IMR-90 (cell line): ENCODE measurements around the gene DAD1. TPM values are rescaled to one million over a fixed set of nuclear protein-coding genes. Genes with fewer than 3 reads are reported as not detected.

Source experiments
- ATAC-seq: fragments of 200-7000 bp; cut with Tn5 transposase; 2 replicates; pipeline ENCODE4 v1.9.1; 2020; ENCODE audit warnings: low read depth, mild to moderate bottlenecking, moderate library complexity
- BruUV-seq: library from RNA; stranded (reverse); fragments of 400-500 nt; replicated peaks from 2 replicates; lab custom pipeline; 2021; lab: Mats Ljungman, UMichigan
- CTCF ChIA-PET: fragments of 300-600 bp; formaldehyde crosslinking; extraction: SDS; loops from one replicate; lab custom pipeline; 2021; ENCODE audit warnings: antibody characterized with exemption; lab: Yijun Ruan, JAX
- POLR2A ChIA-PET: fragments of 300-600 bp; sonication (Branson Sonifier 250); formaldehyde crosslinking; loops from one replicate; lab custom pipeline; 2022; ENCODE audit warnings: antibody characterized with exemption; ENCODE audit not compliant: unreplicated experiment; lab: Charles Lee
- DNase-seq: peaks from one replicate; pipeline ENCODE4 v3.0.0; 2013
- H2AFZ ChIP-seq: replicated peaks from 2 replicates; pipeline ENCODE3; 2013; ENCODE audit warnings: low read length, mild to moderate bottlenecking; ENCODE audit not compliant: poor library complexity
- H2AK5ac ChIP-seq: 2 replicates; pipeline ENCODE4 v1.6.1; 2013; ENCODE audit warnings: low read depth, low read length, inconsistent platforms
- H2AK9ac ChIP-seq: replicated peaks from 2 replicates; pipeline ENCODE3; 2013; ENCODE audit warnings: mild to moderate bottlenecking, low read depth, low read length, moderate library complexity; ENCODE audit not compliant: poor library complexity
- H2BK120ac ChIP-seq: 2 replicates; pipeline ENCODE4 v1.6.1; 2013; ENCODE audit warnings: low read depth, low read length, inconsistent platforms
- H2BK15ac ChIP-seq: 3 replicates; pipeline ENCODE4 v1.6.1; 2013; ENCODE audit warnings: low read depth, low read length, inconsistent platforms
- H2BK20ac ChIP-seq: 2 replicates; pipeline ENCODE4 v1.6.1; 2013; ENCODE audit warnings: low read depth, mild to moderate bottlenecking, inconsistent platforms, low read length, moderate library complexity
- H2BK5ac ChIP-seq: 2 replicates; pipeline ENCODE4 v1.6.1; 2013; ENCODE audit warnings: mild to moderate bottlenecking, low read depth, low read length, inconsistent platforms; ENCODE audit not compliant: poor library complexity, severe bottlenecking
- H3K14ac ChIP-seq: replicated peaks from 2 replicates; pipeline ENCODE4 v1.6.1; 2013; ENCODE audit warnings: low read depth, low read length, inconsistent platforms
- H3K18ac ChIP-seq: 2 replicates; pipeline ENCODE4 v1.6.1; 2013; ENCODE audit warnings: low read depth, low read length, control low read depth
- H3K23ac ChIP-seq: 2 replicates; pipeline ENCODE4 v1.6.1; 2013; ENCODE audit warnings: low read depth, low read length, inconsistent platforms
- H3K27ac ChIP-seq: 2 replicates; pipeline ENCODE4 v1.5.1; 2013; ENCODE audit warnings: mild to moderate bottlenecking, control low read depth, low read length; ENCODE audit not compliant: insufficient read depth
- H3K27me3 ChIP-seq: 2 replicates; pipeline ENCODE4 v1.6.1; 2013; ENCODE audit warnings: low read length; ENCODE audit not compliant: control insufficient read depth, insufficient read depth
- H3K36me3 ChIP-seq: 2 replicates; pipeline ENCODE4 v1.6.1; 2013; ENCODE audit warnings: low read length, mixed read lengths; ENCODE audit not compliant: control insufficient read depth, insufficient read depth
- H3K4ac ChIP-seq: 2 replicates; pipeline ENCODE4 v1.6.1; 2013; ENCODE audit warnings: low read depth, low read length, inconsistent platforms
- H3K4me1 ChIP-seq: 2 replicates; pipeline ENCODE4 v1.6.1; 2013; ENCODE audit warnings: low read length, mixed read lengths; ENCODE audit not compliant: control insufficient read depth, insufficient read depth
- H3K4me2 ChIP-seq: 2 replicates; pipeline ENCODE4 v1.6.1; 2013; ENCODE audit warnings: low read depth, mild to moderate bottlenecking, control low read depth, low read length, moderate library complexity
- H3K4me3 ChIP-seq: 2 replicates; pipeline ENCODE4 v1.5.1; 2013; ENCODE audit warnings: low read depth, mild to moderate bottlenecking, control low read depth, low read length, moderate library complexity; ENCODE audit not compliant: insufficient read depth
- H3K56ac ChIP-seq: 2 replicates; pipeline ENCODE4 v1.6.1; 2013; ENCODE audit warnings: low read length, inconsistent platforms; ENCODE audit not compliant: insufficient read depth; ENCODE audit errors: extremely low read depth
- H3K79me1 ChIP-seq, 2 experiments: 2 replicates each; pipeline ENCODE4 v1.6.1; 2013; ENCODE audit warnings: low read length in 2 of 2, inconsistent platforms in 1 of 2, low read depth in 1 of 2
- H3K9ac ChIP-seq: 2 replicates; pipeline ENCODE4 v1.6.1; 2013; ENCODE audit warnings: low read depth, low read length, control low read depth
- H3K9me1 ChIP-seq: 2 replicates; pipeline ENCODE4 v1.6.1; 2013; ENCODE audit warnings: low read length, inconsistent platforms; ENCODE audit not compliant: insufficient read depth
- H3K9me3 ChIP-seq: 2 replicates; pipeline ENCODE4 v1.6.1; 2013; ENCODE audit warnings: low read length; ENCODE audit not compliant: control insufficient read depth, insufficient read depth
- H4K20me1 ChIP-seq: 2 replicates; pipeline ENCODE4 v1.6.1; 2013; ENCODE audit warnings: low read length, inconsistent platforms; ENCODE audit not compliant: insufficient read depth
- H4K5ac ChIP-seq: 2 replicates; pipeline ENCODE4 v1.6.1; 2013; ENCODE audit warnings: mild to moderate bottlenecking, low read depth, low read length, control low read depth
- H4K8ac ChIP-seq, 2 experiments: 2 replicates each; pipeline ENCODE4 v1.6.1; 2013; ENCODE audit warnings: low read depth in 2 of 2, low read length in 2 of 2, control low read depth in 1 of 2, inconsistent platforms in 1 of 2
- H4K91ac ChIP-seq: 2 replicates; pipeline ENCODE4 v1.6.1; 2013; ENCODE audit warnings: low read depth, low read length, inconsistent platforms; ENCODE audit not compliant: insufficient read depth
- BHLHE40 ChIP-seq: fragments of 150-350 bp; IDR thresholded peaks from 2 replicates; pipeline ENCODE4 v1.6.1; 2016; ENCODE audit warnings: mild to moderate bottlenecking, low read depth, low read length
- CEBPB ChIP-seq: IDR thresholded peaks from 2 replicates; pipeline ENCODE4 v1.6.1; 2012; ENCODE audit warnings: low read depth, low read length, improper control_type of control experiment
- CHD1 ChIP-seq: IDR thresholded peaks from 2 replicates; pipeline ENCODE4 v1.6.1; 2012; ENCODE audit warnings: low read depth, low read length, improper control_type of control experiment
- FOS ChIP-seq: fragments of 150-350 bp; IDR thresholded peaks from 2 replicates; pipeline ENCODE4 v1.6.1; 2016; ENCODE audit warnings: low read depth, low read length
- MAFK ChIP-seq: IDR thresholded peaks from 2 replicates; pipeline ENCODE4 v1.6.1; 2012; ENCODE audit warnings: low read depth, low read length, improper control_type of control experiment
- MAZ ChIP-seq: IDR thresholded peaks from 2 replicates; pipeline ENCODE4 v1.6.1; 2012; ENCODE audit warnings: low read depth, mild to moderate bottlenecking, low read length, improper control_type of control experiment, moderate library complexity, borderline replicate concordance
- MXI1 ChIP-seq: IDR thresholded peaks from 2 replicates; pipeline ENCODE4 v1.6.1; 2012; ENCODE audit warnings: low read depth, mild to moderate bottlenecking, low read length, moderate library complexity, borderline replicate concordance
- NFE2L2 ChIP-seq: fragments of 150-350 bp; IDR thresholded peaks from 2 replicates; pipeline ENCODE4 v1.6.1; 2016; ENCODE audit warnings: low read depth, mild to moderate bottlenecking, low read length
- POLR2A ChIP-seq: IDR thresholded peaks from 2 replicates; pipeline ENCODE4 v1.6.1; 2012; ENCODE audit warnings: mild to moderate bottlenecking, low read depth, low read length
- RAD21 ChIP-seq: IDR thresholded peaks from 2 replicates; pipeline ENCODE4 v1.6.1; 2012; ENCODE audit warnings: low read length, improper control_type of control experiment
- RCOR1 ChIP-seq: IDR thresholded peaks from 2 replicates; pipeline ENCODE4 v1.6.1; 2012; ENCODE audit warnings: mild to moderate bottlenecking, low read length, improper control_type of control experiment; ENCODE audit not compliant: insufficient replicate concordance
- RFX5 ChIP-seq: IDR thresholded peaks from 2 replicates; pipeline ENCODE4 v1.8.0; 2012; ENCODE audit warnings: low read depth, mild to moderate bottlenecking, low read length, moderate library complexity
- SMC3 ChIP-seq: fragments of 150-350 bp; IDR thresholded peaks from 2 replicates; pipeline ENCODE4 v1.6.1; 2016; ENCODE audit warnings: low read depth, mild to moderate bottlenecking, antibody characterized with exemption, low read length, moderate library complexity
- WGBS, 2 experiments: methylation state at CpG; one replicate each; pipeline versions ENCODE4 v1.1.5 to v1.1.7; 2013; ENCODE audit warnings: missing lambda C conversion rate in 2 of 2; ENCODE audit not compliant: insufficient read length in 1 of 2; ENCODE audit errors: extremely low coverage in 2 of 2; 5-methylcytosine and 5-hydroxymethylcytosine counted together
- dilution Hi-C: fragments of 300-500 bp; cut with HindIII; formaldehyde crosslinking; loops from one replicate; pipeline ENCODE4 v1.14.3; 2018; ENCODE audit warnings: low sequenced_read_pairs; ENCODE audit not compliant: unreplicated experiment
- in situ Hi-C: fragments of 300-500 bp; cut with MboI; formaldehyde crosslinking; loops from 3 replicates; pipeline ENCODE4 v1.14.3; 2019; ENCODE audit warnings: low sequenced_read_pairs, inconsistent platforms, mixed read lengths
- intact Hi-C: fragments of 100-400 bp; cut with micrococcal nuclease; formaldehyde crosslinking; loops from 2 replicates; pipeline ENCODE4 v1.10.0; 2022
- polyA plus RNA-seq, 3 experiments: library from polyadenylated mRNA; depleted of rRNA; stranded (reverse); fragments of >200 nt; gene quantifications; 2 replicates each; pipeline ENCODE4 v1.2.3, GENCODE V29; 2012; ENCODE audit warnings: low replicate concordance in 1 of 3
- total RNA-seq: library from RNA; depleted of rRNA; stranded (reverse); fragments of >200 nt; gene quantifications from 2 replicates; pipeline ENCODE4 v1.2.3, GENCODE V29; 2012
- TF ChIP-seq, protein P1 (sequence below): fragments of 150-350 bp; IDR thresholded peaks from 2 replicates; pipeline ENCODE4 v1.6.1; 2016; ENCODE audit warnings: low read depth, mild to moderate bottlenecking, low read length, moderate library complexity, borderline replicate concordance
- TF ChIP-seq, protein P2 (sequence below): conservative IDR thresholded peaks from 2 replicates; pipeline ENCODE4 v1.5.1; 2012; ENCODE audit warnings: mild to moderate bottlenecking, low read depth, low read length, improper control_type of control experiment
- TF ChIP-seq, protein P3 (sequence below): fragments of 150-350 bp; IDR thresholded peaks from 2 replicates; pipeline ENCODE4 v1.6.1; 2017; ENCODE audit warnings: mild to moderate bottlenecking, antibody characterized with exemption, low read length, low read depth

Gene DAD1
- total and polyA plus RNA-seq, 2 of the 4 experiments (the other 2 are of a cell fraction) = 396 to 496 TPM

DNA sequence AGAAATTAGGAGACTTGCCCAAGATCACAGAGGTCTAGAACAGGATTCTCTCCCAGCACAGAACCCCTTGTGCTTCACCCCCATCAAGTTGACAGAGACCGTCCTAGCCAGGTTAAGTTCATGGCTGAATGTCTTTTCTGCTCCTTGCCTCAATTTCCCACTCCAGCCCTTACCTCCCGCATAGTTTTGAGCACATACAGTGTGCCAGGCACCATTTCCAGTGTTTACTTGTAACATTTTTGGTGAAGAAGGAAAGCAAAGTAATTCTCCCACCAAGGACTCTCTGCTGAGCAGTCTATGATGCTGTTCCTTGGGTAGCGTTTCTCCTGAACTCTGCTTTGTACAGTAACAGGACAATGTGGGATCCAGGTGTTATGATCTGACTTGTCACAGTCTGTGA lies 10.3 kb upstream of the DAD1 start:
- WGBS, 2 experiments = no CpG with 5 or more reads among the region's 3 CpGs
- Histone ChIP-seq H3K56ac (no peak overlapping the region), H3K4me3 (peak overlapping the region; percentile 92), H3K36me3 (peaks cover 24% of the 10 kb centered on the region), H4K5ac (peak overlapping the region; percentile 83), H2BK20ac (peak overlapping the region; percentile 48), H2AK9ac (peak overlapping the region; percentile 3), H4K91ac (peak overlapping the region; percentile 29; the same call in 1 of the 2 replicates), H3K27me3 (no peaks in the 10 kb centered on the region), H2AK5ac (peak overlapping the region; percentile 44; the same call in 1 of the 2 replicates), H3K4me2 (peak overlapping the region; percentile 90), H3K9me1 (peaks cover 19% of the 10 kb centered on the region), H2BK120ac (peak overlapping the region; percentile 33), H2BK15ac (peak overlapping the region; percentile 15; the same call in 1 of the 3 replicates), H3K9me3 (no peaks in the 10 kb centered on the region), H3K4ac (peak overlapping the region; percentile 71), H3K9ac (peak overlapping the region; percentile 92; the same call in 1 of the 2 replicates), H3K27ac (no peak overlapping the region), H2AFZ (peak overlapping the region; percentile 23), H4K8ac (peak overlapping the region in 1 of 2 experiments; percentile 45; a peak in 1 of 4 replicates), H3K18ac (peak overlapping the region; percentile 51), H4K20me1 (no peaks in the 10 kb centered on the region; the same call in 1 of the 2 replicates), H3K14ac (peak overlapping the region; percentile 75), H3K4me1 (peaks cover 4% of the 10 kb centered on the region), H3K23ac (peak overlapping the region; percentile 85), H3K79me1 (peaks cover 13 to 31% of the 10 kb centered on the region in 2 experiments), H2BK5ac (no peak overlapping the region)
- dilution Hi-C loops = no loop called here
- ChIA-PET POLR2A (interaction anchor here (0.6 to 1.2 kb wide), 2 partner anchors 10 to 11 kb away, joined by 3 to 6 read pairs; partner anchors contain the start of gene DAD1), CTCF (interaction anchor here (0.5 to 2.2 kb wide), 4 partner anchors 10 to 1483 kb away, joined by 3 to 14 read pairs (median 5); partner anchors contain the start of gene DAD1)
- TF ChIP-seq CHD1 (no peak), MXI1 (no peak), MAFK (no peak), POLR2A (no peak), BHLHE40 (no peak), MAZ (no peak), CEBPB (no peak), RCOR1 (no peak), NFE2L2 (no peak), RAD21 (no peak), FOS (no peak), RFX5 (no peak), SMC3 (no peak)
- TF ChIP-seq, protein P1, sequence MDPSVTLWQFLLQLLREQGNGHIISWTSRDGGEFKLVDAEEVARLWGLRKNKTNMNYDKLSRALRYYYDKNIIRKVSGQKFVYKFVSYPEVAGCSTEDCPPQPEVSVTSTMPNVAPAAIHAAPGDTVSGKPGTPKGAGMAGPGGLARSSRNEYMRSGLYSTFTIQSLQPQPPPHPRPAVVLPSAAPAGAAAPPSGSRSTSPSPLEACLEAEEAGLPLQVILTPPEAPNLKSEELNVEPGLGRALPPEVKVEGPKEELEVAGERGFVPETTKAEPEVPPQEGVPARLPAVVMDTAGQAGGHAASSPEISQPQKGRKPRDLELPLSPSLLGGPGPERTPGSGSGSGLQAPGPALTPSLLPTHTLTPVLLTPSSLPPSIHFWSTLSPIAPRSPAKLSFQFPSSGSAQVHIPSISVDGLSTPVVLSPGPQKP = no peak
- TF ChIP-seq, protein P2, sequence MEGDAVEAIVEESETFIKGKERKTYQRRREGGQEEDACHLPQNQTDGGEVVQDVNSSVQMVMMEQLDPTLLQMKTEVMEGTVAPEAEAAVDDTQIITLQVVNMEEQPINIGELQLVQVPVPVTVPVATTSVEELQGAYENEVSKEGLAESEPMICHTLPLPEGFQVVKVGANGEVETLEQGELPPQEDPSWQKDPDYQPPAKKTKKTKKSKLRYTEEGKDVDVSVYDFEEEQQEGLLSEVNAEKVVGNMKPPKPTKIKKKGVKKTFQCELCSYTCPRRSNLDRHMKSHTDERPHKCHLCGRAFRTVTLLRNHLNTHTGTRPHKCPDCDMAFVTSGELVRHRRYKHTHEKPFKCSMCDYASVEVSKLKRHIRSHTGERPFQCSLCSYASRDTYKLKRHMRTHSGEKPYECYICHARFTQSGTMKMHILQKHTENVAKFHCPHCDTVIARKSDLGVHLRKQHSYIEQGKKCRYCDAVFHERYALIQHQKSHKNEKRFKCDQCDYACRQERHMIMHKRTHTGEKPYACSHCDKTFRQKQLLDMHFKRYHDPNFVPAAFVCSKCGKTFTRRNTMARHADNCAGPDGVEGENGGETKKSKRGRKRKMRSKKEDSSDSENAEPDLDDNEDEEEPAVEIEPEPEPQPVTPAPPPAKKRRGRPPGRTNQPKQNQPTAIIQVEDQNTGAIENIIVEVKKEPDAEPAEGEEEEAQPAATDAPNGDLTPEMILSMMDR = no peak
- TF ChIP-seq, protein P3, sequence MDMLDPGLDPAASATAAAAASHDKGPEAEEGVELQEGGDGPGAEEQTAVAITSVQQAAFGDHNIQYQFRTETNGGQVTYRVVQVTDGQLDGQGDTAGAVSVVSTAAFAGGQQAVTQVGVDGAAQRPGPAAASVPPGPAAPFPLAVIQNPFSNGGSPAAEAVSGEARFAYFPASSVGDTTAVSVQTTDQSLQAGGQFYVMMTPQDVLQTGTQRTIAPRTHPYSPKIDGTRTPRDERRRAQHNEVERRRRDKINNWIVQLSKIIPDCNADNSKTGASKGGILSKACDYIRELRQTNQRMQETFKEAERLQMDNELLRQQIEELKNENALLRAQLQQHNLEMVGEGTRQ = no peak
- DNase-seq (no peak), ATAC-seq (no peak)
- in situ Hi-C loops = no loop called here
- no TSS peak for BruUV-seq
- intact Hi-C loops = no loop called here
